ENCODE results near the gene FOXQ1. TPM values are rescaled to one million over a fixed set of nuclear protein-coding genes. Genes with fewer than 3 reads are reported as not detected.

Gene FOXQ1
- total and polyA plus RNA-seq, 9 of the 15 experiments (the other 6 are each of a cell fraction or from before 2014, with no cell fraction given) = not detected

- Histone ChIP-seq H3K9me1 (ENCODE audit: control insufficient read depth, insufficient read depth, low read length) (no peaks in the 10 kb centered on the region), H3K27me3 (ENCODE audit: control insufficient read depth in 2 of 2, insufficient read depth in 2 of 2, low read length in 2 of 2) (peaks cover 0 to 5% of the 10 kb centered on the region in 2 experiments; a peak in 2 of 5 replicates), H3K4me3 (no peak overlapping the region), H3K4me2 (ENCODE audit: insufficient read depth, low read length) (no peak overlapping the region), H3K27ac (ENCODE audit: extremely low read depth, low read depth, low read length) (no peak overlapping the region), H3K4me1 (replicated peaks in 1 of 2; ENCODE audit: control insufficient read depth in 2 of 2, insufficient read depth in 2 of 2, low read length in 2 of 2) (no peaks in the 10 kb centered on the region), H3K9ac (ENCODE audit: insufficient read depth in 1 of 2, low read depth in 2 of 2, low read length in 2 of 2) (no peak overlapping the region), H2AFZ (ENCODE audit: low read depth, low read length) (no peak overlapping the region), H3K36me3 (ENCODE audit: control insufficient read depth, insufficient read depth, low read length) (no peaks in the 10 kb centered on the region), H3K79me2 (ENCODE audit: control insufficient read depth, insufficient read depth, low read length) (no peaks in the 10 kb centered on the region), H4K20me1 (replicated peaks; ENCODE audit: control insufficient read depth, insufficient read depth, low read length) (no peaks in the 10 kb centered on the region), H3K9me3 (replicated peaks; ENCODE audit: control insufficient read depth, insufficient read depth, low read depth, low read length) (no peaks in the 10 kb centered on the region)
- 4% methylated on average over 5 of the region's 5 CpGs for WGBS (ENCODE audit: insufficient coverage, low coverage, missing lambda C conversion rate)
- no TSS peak for BruUV-seq (replicated peaks)
- FAIRE-seq (no peak), DNase-seq (ENCODE audit: extremely low read depth in 1 of 4, low spot score in 3 of 4) (peak in 1 of 4 experiments; percentile 22), ATAC-seq (peak; percentile 51; the same call in 1 of the 3 replicates)
- intact Hi-C loops (cut with micrococcal nuclease) = no loop called here
- in situ Hi-C loops (cut with MboI) = no loop called here
- POLR2A ChIA-PET = interaction anchor here (0.6 kb wide), 1 partner anchor 493 kb away, joined by 3 read pairs; no protein-coding TSS in a partner anchor
- CTCF ChIA-PET (ENCODE audit: low intra/inter-chr PET ratio) = interaction anchor here (0.6 kb wide), 1 partner anchor 101 kb away, joined by 3 read pairs; no protein-coding TSS in a partner anchor
- TF ChIP-seq RAD21 (CRISPR knock-in tag; conservative IDR thresholded peaks at IDR 0.05 in 1 of 2, IDR thresholded peaks at IDR 0.05 in 1 of 2) (peak in 1 of 2 experiments; percentile 45; a peak in 2 of 4 replicates), CTCF (IDR thresholded peaks at IDR 0.05 in 2 of 3, conservative IDR thresholded peaks at IDR 0.05 in 1 of 3; ENCODE audit: insufficient read depth in 2 of 3, low read depth in 1 of 3, low read length in 3 of 3) (peak; percentile 5 to 21 (median 17); a peak in 1 of 6 replicates), CHCHD3 (CRISPR knock-in tag; IDR thresholded peaks at IDR 0.05) (no peak), RBFOX2 (IDR thresholded peaks at IDR 0.05; ENCODE audit: low read depth, low read length) (no peak)
Measured at GRCh38 chr6:1336246-1336843, 24.4 kb downstream of the FOXQ1 start.

Measured in K562 (cell line).